ENCODE data around the gene TMEM11. TPM values are rescaled to one million over a fixed set of nuclear protein-coding genes. Genes with fewer than 3 reads are reported as not detected.

The TMEM11 gene
- total RNA-seq, 1 experiment from 2014 or later = 47.6 TPM

DNA sequence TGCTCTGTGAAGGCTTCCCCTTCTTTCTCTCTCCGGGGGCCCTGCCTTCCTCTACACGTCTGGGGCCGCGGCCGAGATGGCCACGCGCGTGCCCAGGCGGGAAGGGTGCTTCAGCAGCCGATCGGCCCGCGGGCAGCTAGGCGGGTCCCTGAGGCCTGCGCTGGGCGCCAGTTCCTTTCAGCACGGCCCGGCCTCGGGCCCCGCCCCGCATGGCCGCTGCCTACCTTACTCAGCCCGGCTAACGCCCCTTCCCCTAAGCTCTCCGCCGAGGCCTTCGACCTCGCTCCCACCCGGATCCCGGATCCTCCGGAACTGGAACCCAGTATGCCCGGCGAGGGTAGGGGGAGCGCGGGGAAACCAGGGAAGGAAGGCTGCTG, 335 bp downstream of the TMEM11 start:
- peak; percentile 27 for DNase-seq (ENCODE audit: low spot score)
- Histone ChIP-seq H3K4me3 (ENCODE audit: low read depth, low read length, poor library complexity, severe bottlenecking) (peak overlapping the region; percentile 99), H3K27me3 (replicated peaks; ENCODE audit: insufficient read depth, low read depth, low read length, poor library complexity) (no peaks in the 10 kb centered on the region), H3K27ac (ENCODE audit: low read depth, low read length, poor library complexity, severe bottlenecking) (peak overlapping the region; percentile 97), H3K4me1 (ENCODE audit: insufficient read depth, low read length, poor library complexity, severe bottlenecking) (no peaks in the 10 kb centered on the region), H3K36me3 (ENCODE audit: insufficient read depth, low read length, poor library complexity, severe bottlenecking) (peaks cover 18% of the 10 kb centered on the region), H3K9me3 (ENCODE audit: low read depth, low read length, poor library complexity, severe bottlenecking) (no peaks in the 10 kb centered on the region)
- no peak for TF ChIP-seq EZH2 (IDR thresholded peaks at IDR 0.05; ENCODE audit: borderline replicate concordance, low read depth, low read length, poor library complexity, severe bottlenecking)
- TF ChIP-seq, protein P1, sequence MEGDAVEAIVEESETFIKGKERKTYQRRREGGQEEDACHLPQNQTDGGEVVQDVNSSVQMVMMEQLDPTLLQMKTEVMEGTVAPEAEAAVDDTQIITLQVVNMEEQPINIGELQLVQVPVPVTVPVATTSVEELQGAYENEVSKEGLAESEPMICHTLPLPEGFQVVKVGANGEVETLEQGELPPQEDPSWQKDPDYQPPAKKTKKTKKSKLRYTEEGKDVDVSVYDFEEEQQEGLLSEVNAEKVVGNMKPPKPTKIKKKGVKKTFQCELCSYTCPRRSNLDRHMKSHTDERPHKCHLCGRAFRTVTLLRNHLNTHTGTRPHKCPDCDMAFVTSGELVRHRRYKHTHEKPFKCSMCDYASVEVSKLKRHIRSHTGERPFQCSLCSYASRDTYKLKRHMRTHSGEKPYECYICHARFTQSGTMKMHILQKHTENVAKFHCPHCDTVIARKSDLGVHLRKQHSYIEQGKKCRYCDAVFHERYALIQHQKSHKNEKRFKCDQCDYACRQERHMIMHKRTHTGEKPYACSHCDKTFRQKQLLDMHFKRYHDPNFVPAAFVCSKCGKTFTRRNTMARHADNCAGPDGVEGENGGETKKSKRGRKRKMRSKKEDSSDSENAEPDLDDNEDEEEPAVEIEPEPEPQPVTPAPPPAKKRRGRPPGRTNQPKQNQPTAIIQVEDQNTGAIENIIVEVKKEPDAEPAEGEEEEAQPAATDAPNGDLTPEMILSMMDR (conservative IDR thresholded peaks at IDR 0.05; ENCODE audit: low read depth, low read length) = no peak
- ChIA-PET POLR2A (ENCODE audit: low non-redundant PET) (interaction anchor here (0.5 kb wide), 1 partner anchor 1462 kb away, joined by 3 read pairs; no protein-coding TSS in a partner anchor), CTCF (no interaction called here)
- intact Hi-C loops (cut with micrococcal nuclease; ENCODE audit: unreplicated experiment) = loop anchor here (5.0 to 10.0 kb wide), 2 partner anchors 171 to 301 kb away; partner anchors contain the start of gene USP22
- BruUV-seq (replicated peaks) = no TSS peak

DNA sequence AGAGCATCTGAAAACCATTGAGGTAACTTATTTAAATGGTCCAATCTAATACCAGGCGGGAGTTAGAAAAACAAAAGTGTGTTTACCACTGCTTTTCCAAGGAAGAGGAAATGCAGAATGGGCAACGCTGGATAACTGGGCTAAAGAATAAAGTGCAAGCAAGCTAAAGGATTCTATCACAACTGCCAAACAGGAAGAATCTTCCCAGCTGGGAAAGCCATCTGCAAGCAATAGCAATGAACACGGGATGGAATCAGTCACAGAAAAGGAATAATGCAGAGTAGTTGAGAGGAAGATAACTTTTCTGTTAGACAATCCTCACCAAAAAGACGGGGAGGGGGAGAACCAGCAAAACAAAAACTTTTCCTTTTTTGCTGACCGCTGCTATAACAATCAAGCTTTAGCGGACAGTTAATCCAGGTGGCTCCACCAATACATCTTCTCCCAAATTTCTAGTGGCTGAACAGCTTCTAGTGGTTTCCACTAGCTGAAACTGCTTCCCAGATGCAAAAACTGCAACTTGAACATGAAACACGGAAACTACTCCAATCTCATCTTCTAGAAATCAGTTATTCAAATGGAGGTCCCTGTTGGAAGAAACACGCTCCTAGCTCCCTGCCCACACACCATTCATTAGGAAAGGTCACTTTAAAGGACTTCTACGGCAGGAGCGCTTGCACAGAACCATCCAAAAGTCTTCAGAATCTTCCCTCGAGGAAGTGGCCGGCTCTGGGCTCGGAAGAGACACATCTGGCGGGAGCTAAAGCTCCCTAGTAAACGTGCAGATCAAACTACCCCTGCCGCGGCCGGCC, 929 bp downstream of the TMEM11 start:
- H3K9me3 ChIP-seq (ENCODE audit: low read depth, low read length, poor library complexity, severe bottlenecking) = no peaks in the 10 kb centered on the region
- ChIA-PET POLR2A (ENCODE audit: low non-redundant PET) (interaction anchor here (0.5 kb wide), 1 partner anchor 1462 kb away, joined by 3 read pairs; no protein-coding TSS in a partner anchor), CTCF (interaction anchor here (0.7 kb wide), 1 partner anchor 1093 kb away, joined by 3 read pairs; no protein-coding TSS in a partner anchor)
- TF ChIP-seq EZH2 (IDR thresholded peaks at IDR 0.05; ENCODE audit: borderline replicate concordance, low read depth, low read length, poor library complexity, severe bottlenecking) = no peak
- TF ChIP-seq, protein P1 (conservative IDR thresholded peaks at IDR 0.05; ENCODE audit: low read depth, low read length) = no peak
- H3K4me1 ChIP-seq (ENCODE audit: insufficient read depth, low read length, poor library complexity, severe bottlenecking) = no peaks in the 10 kb centered on the region
- peaks cover 24% of the 10 kb centered on the region for H3K36me3 ChIP-seq (ENCODE audit: insufficient read depth, low read length, poor library complexity, severe bottlenecking)
- peak overlapping the region; percentile 99 for H3K4me3 ChIP-seq (ENCODE audit: low read depth, low read length, poor library complexity, severe bottlenecking)
- BruUV-seq (replicated peaks) = TSS peak; percentile 57
- intact Hi-C loops (cut with micrococcal nuclease; ENCODE audit: unreplicated experiment) = loop anchor here (5.0 to 10.0 kb wide), 2 partner anchors 171 to 302 kb away; partner anchors contain the start of gene USP22
- H3K27ac ChIP-seq (ENCODE audit: low read depth, low read length, poor library complexity, severe bottlenecking) = peak overlapping the region; percentile 97
- no peaks in the 10 kb centered on the region for H3K27me3 ChIP-seq (replicated peaks; ENCODE audit: insufficient read depth, low read depth, low read length, poor library complexity)
- DNase-seq (ENCODE audit: low spot score) = no peak

DNA sequence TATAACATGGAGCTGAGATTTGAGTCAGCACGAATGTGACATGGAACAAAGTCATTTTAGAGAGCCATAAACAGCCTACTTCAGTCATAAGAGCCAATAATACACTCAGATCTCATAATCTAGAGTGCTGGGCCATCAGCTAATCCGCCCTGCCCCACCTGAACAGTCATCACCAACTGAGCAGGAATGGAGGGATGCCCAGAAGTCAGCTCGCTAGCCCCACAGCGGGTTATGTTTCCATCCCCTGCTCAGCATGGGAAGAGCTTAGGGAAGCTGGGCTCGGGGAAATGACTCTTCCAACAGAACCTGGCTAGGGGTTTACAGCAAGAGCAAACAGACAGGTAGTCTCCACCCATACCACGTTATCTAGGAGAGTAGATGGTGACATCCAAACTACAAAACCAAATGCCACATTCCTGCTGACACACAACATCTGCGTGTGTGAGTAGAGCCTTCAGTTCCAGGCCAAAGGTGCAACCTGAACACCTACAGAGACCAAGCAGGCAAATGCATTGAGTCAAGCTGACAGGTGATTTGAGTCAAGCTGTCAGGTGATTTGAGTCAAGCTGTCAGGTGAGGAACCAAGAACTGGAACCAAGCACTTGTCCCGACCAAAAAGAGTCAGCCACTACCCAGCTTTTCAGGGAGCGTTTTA, 2.0 kb downstream of the TMEM11 start:
- intact Hi-C loops (cut with micrococcal nuclease; ENCODE audit: unreplicated experiment) = loop anchor here (5.0 to 10.0 kb wide), 2 partner anchors 170 to 303 kb away; partner anchors contain the start of gene USP22
- no peak for TF ChIP-seq EZH2 (IDR thresholded peaks at IDR 0.05; ENCODE audit: borderline replicate concordance, low read depth, low read length, poor library complexity, severe bottlenecking)
- TF ChIP-seq, protein P1 (conservative IDR thresholded peaks at IDR 0.05; ENCODE audit: low read depth, low read length) = no peak
- DNase-seq (ENCODE audit: low spot score) = no peak
- Histone ChIP-seq H3K4me3 (ENCODE audit: low read depth, low read length, poor library complexity, severe bottlenecking) (no peak overlapping the region), H3K36me3 (ENCODE audit: insufficient read depth, low read length, poor library complexity, severe bottlenecking) (peaks cover 25% of the 10 kb centered on the region), H3K27ac (ENCODE audit: low read depth, low read length, poor library complexity, severe bottlenecking) (no peak overlapping the region), H3K4me1 (ENCODE audit: insufficient read depth, low read length, poor library complexity, severe bottlenecking) (no peaks in the 10 kb centered on the region), H3K9me3 (ENCODE audit: low read depth, low read length, poor library complexity, severe bottlenecking) (no peaks in the 10 kb centered on the region), H3K27me3 (replicated peaks; ENCODE audit: insufficient read depth, low read depth, low read length, poor library complexity) (no peaks in the 10 kb centered on the region)
- POLR2A ChIA-PET (ENCODE audit: low non-redundant PET) = no interaction called here
- BruUV-seq (replicated peaks) = no TSS peak
- CTCF ChIA-PET = interaction anchor here (1.1 kb wide), 1 partner anchor 219 kb away, joined by 3 read pairs; no protein-coding TSS in a partner anchor
